MM.1S (cell line): ENCODE data around the gene ZCWPW1.

Experiments
- CTCF ChIP-seq: fragments of 300-600 bp; sonication (generic); IDR thresholded peaks from 2 replicates; pipeline ENCODE4 v1.5.1; 2016; ENCODE audit warnings: antibody characterized with exemption, low read length, mixed read lengths
- EZH2 ChIP-seq: fragments of 300-600 bp; sonication (generic); optimal IDR thresholded peaks from 2 replicates; pipeline ENCODE3; 2017; ENCODE audit warnings: low read depth, mild to moderate bottlenecking, antibody characterized with exemption, low read length, mixed read lengths

DNA sequence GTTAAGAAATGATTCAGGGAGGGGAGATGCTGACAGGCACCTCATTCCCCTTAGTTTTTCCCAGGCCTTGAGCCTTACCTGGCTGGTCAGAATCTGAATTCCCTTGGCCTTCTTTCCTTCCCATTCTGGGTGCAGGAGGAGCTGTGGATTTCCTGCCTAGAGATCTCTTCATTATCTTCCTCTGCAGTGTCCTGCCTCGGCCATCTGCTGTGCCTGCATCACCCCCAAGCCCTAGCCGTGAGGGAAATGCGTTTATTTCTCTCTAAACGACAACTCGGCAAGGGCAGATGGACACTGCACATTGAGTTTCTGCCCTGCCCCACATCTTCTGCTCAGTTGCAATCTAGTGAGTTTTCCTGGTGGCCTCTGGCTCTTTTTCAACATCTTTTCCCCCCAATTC, 26.7 kb downstream of the ZCWPW1 start:
- TF ChIP-seq CTCF (no peak), EZH2 (no peak)
